RWPE2 (cell line): Measurements from ENCODE around the gene RHOD.

ENCODE experiments used
- ATAC-seq: fragments of 200-7000 bp; cut with Tn5 transposase; 3 replicates; pipeline ENCODE4 v1.9.1; 2021; ENCODE audit warnings: low read depth
- DNase-seq: peaks from one replicate; pipeline ENCODE4 v3.0.0-alpha.2; 2020; ENCODE audit warnings: low spot score
- H3K27ac ChIP-seq: fragments of 450-650 bp; 2 replicates; pipeline ENCODE4 v1.5.1; 2017; ENCODE audit warnings: mild to moderate bottlenecking; ENCODE audit not compliant: poor library complexity, severe bottlenecking
- H3K27me3 ChIP-seq: fragments of 250-450 bp; sonication (Bioruptor Pico); 2 replicates; pipeline ENCODE4 v1.5.1; 2021; ENCODE audit warnings: mild to moderate bottlenecking, moderate library complexity; ENCODE audit not compliant: insufficient read depth, poor library complexity, severe bottlenecking
- H3K36me3 ChIP-seq: fragments of 250-450 bp; sonication (Bioruptor Pico); 2 replicates; pipeline ENCODE4 v1.5.1; 2020; ENCODE audit warnings: low read depth, mild to moderate bottlenecking, moderate library complexity
- H3K4me1 ChIP-seq: fragments of 250-450 bp; sonication (Bioruptor Pico); 2 replicates; pipeline ENCODE4 v1.5.1; 2021; ENCODE audit warnings: mild to moderate bottlenecking, moderate library complexity; ENCODE audit not compliant: insufficient read depth, poor library complexity, severe bottlenecking
- H3K4me3 ChIP-seq: fragments of 250-450 bp; sonication (Bioruptor Pico); 2 replicates; pipeline ENCODE4 v1.5.1; 2021; ENCODE audit warnings: mild to moderate bottlenecking, moderate library complexity; ENCODE audit not compliant: severe bottlenecking
- H3K9me3 ChIP-seq: fragments of 250-450 bp; sonication (Bioruptor Pico); 2 replicates; pipeline ENCODE4 v1.5.1; 2021; ENCODE audit warnings: mild to moderate bottlenecking, moderate library complexity; ENCODE audit not compliant: severe bottlenecking
- TF ChIP-seq, protein P1 (sequence below): fragments of 450-650 bp; IDR thresholded peaks from one replicate; pipeline ENCODE4 v1.5.1; 2017; ENCODE audit warnings: mild to moderate bottlenecking, moderate library complexity; ENCODE audit not compliant: poor library complexity, severe bottlenecking

RHOD gene

DNA sequence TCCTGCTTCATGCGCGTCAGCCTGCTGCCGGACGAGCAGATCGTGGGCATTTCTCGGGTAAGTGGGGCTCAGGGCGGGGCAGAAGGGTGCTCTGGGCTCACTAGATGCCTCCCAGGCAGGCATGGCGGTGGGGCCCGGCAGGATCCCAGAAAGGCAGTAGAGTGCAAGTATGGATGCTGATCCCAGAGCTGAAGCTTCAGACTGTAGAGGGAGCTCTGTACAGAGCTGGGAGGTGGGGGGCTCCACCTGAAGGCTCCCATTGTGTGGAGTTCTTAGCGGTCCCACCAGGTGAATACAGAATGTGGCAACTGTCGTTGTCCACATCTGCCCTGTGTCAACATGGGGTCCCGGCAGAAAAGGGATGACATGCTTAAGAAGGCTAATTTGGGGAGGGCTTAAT lies 16.5 kb upstream of the RHOD start:
- no peaks in the 10 kb centered on the region for H3K36me3 ChIP-seq
- H3K9me3 ChIP-seq: no peaks in the 10 kb centered on the region
- H3K4me1 ChIP-seq: no peaks in the 10 kb centered on the region
- DNase-seq (no peak), ATAC-seq (no peak)
- no peak overlapping the region for H3K4me3 ChIP-seq
- TF ChIP-seq, protein P1, sequence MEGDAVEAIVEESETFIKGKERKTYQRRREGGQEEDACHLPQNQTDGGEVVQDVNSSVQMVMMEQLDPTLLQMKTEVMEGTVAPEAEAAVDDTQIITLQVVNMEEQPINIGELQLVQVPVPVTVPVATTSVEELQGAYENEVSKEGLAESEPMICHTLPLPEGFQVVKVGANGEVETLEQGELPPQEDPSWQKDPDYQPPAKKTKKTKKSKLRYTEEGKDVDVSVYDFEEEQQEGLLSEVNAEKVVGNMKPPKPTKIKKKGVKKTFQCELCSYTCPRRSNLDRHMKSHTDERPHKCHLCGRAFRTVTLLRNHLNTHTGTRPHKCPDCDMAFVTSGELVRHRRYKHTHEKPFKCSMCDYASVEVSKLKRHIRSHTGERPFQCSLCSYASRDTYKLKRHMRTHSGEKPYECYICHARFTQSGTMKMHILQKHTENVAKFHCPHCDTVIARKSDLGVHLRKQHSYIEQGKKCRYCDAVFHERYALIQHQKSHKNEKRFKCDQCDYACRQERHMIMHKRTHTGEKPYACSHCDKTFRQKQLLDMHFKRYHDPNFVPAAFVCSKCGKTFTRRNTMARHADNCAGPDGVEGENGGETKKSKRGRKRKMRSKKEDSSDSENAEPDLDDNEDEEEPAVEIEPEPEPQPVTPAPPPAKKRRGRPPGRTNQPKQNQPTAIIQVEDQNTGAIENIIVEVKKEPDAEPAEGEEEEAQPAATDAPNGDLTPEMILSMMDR: no peak
- H3K27ac ChIP-seq: no peak overlapping the region
- no peaks in the 10 kb centered on the region for H3K27me3 ChIP-seq

DNA sequence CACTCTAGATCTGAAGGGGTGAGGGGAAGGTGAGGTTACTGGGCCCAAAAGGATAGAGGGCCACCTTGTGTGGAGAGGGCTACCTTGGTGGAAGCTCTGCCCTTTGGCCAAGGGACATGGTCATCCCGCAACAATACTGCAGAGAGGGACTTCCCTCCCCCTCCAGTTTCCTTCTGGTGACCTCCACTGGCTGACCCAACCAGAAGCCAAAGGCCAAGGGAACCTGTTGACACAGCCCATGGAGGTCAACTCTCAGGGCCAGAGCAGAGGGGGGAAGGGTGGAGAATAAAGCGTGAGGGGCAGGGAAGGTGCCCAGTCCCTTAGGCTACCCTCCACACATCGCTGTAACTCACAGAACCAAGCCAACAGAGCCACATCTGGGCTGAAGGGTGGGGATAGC lies 15.0 kb upstream of the RHOD start:
- H3K27ac ChIP-seq: no peak overlapping the region
- H3K36me3 ChIP-seq: no peaks in the 10 kb centered on the region
- TF ChIP-seq, protein P1: no peak
- ATAC-seq (no peak), DNase-seq (no peak)
- peaks cover 3% of the 10 kb centered on the region for H3K4me1 ChIP-seq
- H3K9me3 ChIP-seq: no peaks in the 10 kb centered on the region
- no peaks in the 10 kb centered on the region for H3K27me3 ChIP-seq
- no peak overlapping the region for H3K4me3 ChIP-seq

DNA sequence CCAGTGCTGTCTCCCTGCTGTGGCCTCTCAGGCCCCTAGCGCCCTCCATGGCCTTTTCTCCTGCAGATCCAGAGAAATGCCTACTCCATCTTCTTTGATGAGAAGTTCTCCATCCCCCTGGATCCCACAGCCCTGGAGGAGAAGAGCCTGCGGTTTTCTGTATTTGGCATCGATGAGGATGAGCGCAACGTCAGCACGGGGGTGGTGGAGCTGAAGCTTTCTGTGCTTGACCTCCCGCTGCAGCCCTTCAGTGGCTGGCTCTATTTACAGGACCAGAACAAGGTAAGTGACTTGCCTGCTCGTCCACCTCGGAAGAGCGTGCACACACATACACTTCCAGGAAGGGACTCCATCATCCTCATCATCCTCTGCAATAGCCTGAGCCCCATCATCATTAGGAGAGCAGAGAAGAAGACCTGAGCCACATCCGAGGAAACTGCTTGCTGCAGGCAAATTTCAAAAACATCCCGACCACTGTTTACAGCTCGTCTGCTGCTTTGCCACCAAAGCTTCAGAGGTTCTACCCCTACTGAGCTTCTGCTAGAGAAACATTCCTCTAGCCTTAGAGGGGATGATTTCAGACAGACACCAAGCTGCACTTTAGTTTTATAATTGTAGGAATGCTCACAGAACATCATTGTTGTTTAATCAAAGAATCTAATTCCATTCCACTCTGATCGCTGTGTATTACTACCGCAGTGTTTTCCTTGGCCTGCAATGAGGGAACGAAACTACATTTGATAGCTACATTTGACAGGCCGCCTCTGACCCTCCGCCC lies 12.9 kb upstream of the RHOD start:
- H3K4me1 ChIP-seq: peaks cover 3% of the 10 kb centered on the region
- H3K36me3 ChIP-seq: no peaks in the 10 kb centered on the region
- H3K4me3 ChIP-seq: no peak overlapping the region
- DNase-seq (no peak), ATAC-seq (no peak)
- no peak overlapping the region for H3K27ac ChIP-seq
- no peaks in the 10 kb centered on the region for H3K9me3 ChIP-seq
- H3K27me3 ChIP-seq: no peaks in the 10 kb centered on the region
- TF ChIP-seq, protein P1: no peak

DNA sequence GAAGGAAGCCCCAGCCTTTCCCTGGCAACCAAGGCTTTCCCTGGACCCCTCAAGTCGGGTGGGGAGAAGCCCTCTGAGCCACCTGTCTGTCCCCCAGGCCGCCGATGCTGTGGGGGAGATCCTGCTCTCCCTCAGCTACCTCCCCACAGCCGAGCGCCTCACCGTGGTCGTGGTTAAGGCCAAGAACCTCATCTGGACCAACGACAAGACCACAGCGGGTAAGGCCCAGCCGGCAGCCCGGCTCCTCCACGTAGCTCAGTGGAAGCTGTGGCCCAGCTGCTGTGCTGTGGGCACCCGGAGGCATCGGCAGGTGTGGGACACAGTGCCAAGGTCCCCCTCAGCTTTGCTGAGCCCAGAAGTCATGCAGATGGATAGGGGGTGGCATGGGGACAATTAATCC lies 12.2 kb upstream of the RHOD start:
- H3K27me3 ChIP-seq: no peaks in the 10 kb centered on the region
- TF ChIP-seq, protein P1: no peak
- no peaks in the 10 kb centered on the region for H3K36me3 ChIP-seq
- ATAC-seq (no peak), DNase-seq (no peak)
- H3K9me3 ChIP-seq: no peaks in the 10 kb centered on the region
- no peak overlapping the region for H3K4me3 ChIP-seq
- peaks cover 3% of the 10 kb centered on the region for H3K4me1 ChIP-seq
- no peak overlapping the region for H3K27ac ChIP-seq

DNA sequence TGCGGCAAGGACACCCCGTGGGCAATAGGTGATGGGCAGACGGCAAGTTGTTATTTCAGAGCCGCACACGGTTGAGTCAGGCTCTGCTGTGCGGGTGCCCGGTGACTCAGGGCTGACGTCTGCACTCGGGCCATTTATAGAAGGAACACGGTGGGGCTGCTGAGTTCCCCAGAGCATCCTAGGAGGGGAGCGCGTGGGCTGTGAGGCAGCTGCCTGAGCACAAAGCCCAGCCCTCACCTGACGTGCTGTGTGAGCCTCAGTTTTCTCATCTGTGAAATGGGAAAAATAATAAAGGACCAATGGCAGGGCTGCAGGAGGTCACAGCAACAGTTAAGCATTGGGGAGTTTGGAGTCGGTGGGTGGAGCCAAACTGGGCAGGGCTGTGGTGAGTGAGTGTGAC lies 11.3 kb upstream of the RHOD start:
- ATAC-seq (peak; percentile 95), DNase-seq (peak; percentile 88)
- H3K27ac ChIP-seq: no peak overlapping the region

More for the DNA sequence above, 11.3 kb upstream of the RHOD start:
- TF ChIP-seq, protein P1: peak; percentile 38
- Histone ChIP-seq H3K9me3 (no peaks in the 10 kb centered on the region), H3K4me3 (no peak overlapping the region), H3K36me3 (no peaks in the 10 kb centered on the region), H3K4me1 (peaks cover 3% of the 10 kb centered on the region), H3K27me3 (no peaks in the 10 kb centered on the region)
